SKM-1 (cell line): ENCODE data around the gene GPR22.

Experiments used
- DNase-seq: peaks from one replicate; lab custom pipeline; 2025; ENCODE audit not compliant: unreplicated experiment; lab: John Stamatoyannopoulos, UW

GPR22 gene

GRCh38 chr7:107469929-107470328 lies at the start of gene GPR22:
Gene GPR22 (plus strand): TSS chr7:107470057. CDS start chr7:107474061, 4,004 bp downstream.
- no peak for DNase-seq

DNA sequence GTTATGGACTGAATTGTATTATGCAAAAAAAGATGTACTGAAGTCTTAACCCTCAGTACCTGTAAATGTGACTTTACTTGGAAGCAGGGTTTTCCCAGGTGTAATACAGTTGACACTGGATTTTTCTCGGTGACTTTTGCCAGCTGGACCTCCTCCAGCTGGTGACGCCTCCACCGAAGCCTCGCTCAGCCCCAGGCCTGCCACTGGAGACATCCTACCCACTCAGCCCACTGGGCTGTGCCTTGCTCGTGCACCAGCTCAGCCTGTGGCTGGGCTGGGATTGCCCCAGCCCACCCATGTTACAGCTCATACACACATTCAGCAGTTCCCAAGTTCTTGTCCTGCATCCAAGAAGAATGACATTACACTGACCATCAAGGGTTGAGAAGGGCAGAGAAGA lies 42.4 kb upstream of the GPR22 start:
- DNase-seq, result no peak

DNA sequence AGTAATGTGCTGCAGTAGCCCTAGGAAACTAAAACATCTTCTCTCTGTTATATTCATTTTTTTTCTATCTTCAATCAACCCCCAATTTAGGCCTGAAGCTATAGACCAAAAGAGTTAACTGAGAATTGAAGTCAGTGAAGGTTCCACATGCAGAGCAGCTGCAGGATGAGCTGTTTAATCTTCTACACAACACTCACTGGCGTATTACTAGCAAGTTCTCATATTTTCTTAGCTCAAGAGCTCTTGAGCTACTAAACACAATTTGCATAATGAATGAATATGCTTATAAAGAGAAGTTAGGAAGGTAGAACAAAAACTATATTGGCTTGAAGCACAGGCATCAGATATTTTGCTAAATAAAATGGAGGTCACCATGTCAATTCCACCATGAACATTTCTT lies 41.2 kb upstream of the GPR22 start:
- no peak for DNase-seq

GRCh38 chr7:107430057-107430456 lies 39.8 kb upstream of the GPR22 start:
- no peak for DNase-seq

DNA sequence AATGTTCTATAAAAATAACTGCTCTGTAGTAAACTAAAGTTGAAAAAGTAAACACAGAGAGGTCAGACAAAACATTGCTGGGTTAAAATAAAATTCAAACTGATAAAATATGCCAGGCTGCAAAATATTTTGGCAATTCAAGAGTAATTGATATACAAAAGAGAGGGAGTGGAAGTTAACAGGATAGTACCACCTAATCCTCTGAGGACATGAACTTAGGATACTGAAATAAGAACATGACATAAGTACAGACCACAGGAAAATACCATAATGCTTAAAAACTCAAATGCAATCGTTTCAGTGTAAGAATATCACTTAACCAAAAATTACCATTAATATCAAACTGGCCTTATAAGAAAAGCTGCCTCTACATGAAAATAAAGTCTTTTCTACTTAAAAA lies 37.6 kb upstream of the GPR22 start:
- no peak for DNase-seq

DNA sequence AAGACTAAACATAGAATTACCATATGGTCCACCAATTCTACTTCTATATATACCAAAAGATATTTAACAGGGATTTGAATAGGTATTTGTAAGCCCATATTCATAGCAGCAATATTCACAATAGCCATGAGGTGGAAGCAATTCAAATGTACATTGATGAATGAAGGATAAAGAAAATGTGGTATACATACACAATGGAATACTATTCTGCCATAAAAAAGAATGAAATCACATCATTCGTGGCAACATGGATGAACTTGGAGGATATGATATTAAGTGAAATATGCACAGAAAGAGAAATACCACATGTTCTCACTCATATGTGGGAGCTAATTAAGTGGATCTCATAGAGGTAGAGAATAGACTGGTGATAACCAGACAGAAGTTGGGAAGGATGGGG lies 34.1 kb upstream of the GPR22 start:
- no peak for DNase-seq

- no peak for DNase-seq
These were observed 30.8 kb upstream of the GPR22 start for GRCh38 chr7:107439025-107439424.

GRCh38 chr7:107441581-107442422 lies 28.1 kb upstream of the GPR22 start:
- no peak for DNase-seq

GRCh38 chr7:107442678-107443077 lies 27.2 kb upstream of the GPR22 start:
- no peak for DNase-seq

- no peak for DNase-seq
These were observed 23.3 kb upstream of the GPR22 start for GRCh38 chr7:107446531-107446930.

DNA sequence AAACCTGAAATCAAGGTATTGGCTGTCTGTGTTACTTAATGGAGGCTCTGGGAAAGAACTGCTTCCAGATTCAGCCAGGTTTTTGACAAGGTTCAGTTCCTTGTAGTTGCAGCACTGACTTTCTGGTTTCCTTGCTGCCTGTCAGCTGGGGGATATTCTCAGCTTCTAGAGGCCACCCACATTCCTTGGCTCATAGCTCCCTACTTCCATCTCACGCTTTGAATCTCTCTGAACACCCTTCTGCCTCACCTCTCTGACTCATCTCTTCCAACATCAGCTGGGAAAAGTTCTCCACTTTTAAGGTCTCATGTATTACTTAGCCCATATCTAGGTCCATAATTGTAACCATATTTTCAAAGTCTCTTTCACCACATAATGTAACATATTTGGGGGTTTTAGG lies 22.9 kb upstream of the GPR22 start:
- DNase-seq, result no peak

DNA sequence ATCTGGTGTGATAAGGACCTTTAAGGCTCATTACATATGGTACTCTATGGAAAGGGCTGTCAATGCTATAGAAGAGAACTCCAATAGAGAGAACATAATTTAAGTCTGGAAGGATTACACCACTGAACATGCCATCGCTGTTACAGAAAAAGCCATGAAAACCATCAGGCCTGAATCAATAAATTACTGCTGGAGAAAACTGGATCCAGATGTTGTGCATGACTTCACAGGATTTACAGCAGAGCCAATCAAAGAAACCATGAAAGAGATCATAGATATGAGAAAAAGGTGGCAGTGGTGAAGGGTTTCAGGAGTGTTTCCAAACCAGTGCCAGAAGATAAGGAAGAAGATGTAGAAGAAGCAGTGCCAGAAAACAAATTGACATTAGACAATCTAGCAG lies 18.9 kb upstream of the GPR22 start:
- no peak for DNase-seq

DNA sequence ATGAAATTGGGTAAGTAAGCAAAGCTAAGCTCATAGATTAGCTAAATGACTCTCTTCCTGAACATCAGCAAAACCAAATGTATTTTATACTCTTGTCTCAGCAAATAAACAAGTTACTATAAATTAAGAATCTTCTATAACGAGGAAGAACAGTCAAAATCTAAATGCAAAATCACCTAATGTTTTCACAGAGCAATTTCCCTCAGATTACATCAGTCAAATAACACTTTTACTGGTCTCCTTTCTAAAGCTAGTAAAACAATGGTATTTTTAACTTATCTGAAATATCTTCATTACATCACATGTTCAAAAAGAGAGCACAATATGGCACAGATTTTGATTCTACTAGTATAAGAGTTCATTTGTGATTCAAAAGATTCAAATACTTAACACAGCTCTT lies 16.5 kb upstream of the GPR22 start:
- no peak for DNase-seq

GRCh38 chr7:107461938-107462533 lies 7.8 kb upstream of the GPR22 start:
- DNase-seq, result no peak

DNA sequence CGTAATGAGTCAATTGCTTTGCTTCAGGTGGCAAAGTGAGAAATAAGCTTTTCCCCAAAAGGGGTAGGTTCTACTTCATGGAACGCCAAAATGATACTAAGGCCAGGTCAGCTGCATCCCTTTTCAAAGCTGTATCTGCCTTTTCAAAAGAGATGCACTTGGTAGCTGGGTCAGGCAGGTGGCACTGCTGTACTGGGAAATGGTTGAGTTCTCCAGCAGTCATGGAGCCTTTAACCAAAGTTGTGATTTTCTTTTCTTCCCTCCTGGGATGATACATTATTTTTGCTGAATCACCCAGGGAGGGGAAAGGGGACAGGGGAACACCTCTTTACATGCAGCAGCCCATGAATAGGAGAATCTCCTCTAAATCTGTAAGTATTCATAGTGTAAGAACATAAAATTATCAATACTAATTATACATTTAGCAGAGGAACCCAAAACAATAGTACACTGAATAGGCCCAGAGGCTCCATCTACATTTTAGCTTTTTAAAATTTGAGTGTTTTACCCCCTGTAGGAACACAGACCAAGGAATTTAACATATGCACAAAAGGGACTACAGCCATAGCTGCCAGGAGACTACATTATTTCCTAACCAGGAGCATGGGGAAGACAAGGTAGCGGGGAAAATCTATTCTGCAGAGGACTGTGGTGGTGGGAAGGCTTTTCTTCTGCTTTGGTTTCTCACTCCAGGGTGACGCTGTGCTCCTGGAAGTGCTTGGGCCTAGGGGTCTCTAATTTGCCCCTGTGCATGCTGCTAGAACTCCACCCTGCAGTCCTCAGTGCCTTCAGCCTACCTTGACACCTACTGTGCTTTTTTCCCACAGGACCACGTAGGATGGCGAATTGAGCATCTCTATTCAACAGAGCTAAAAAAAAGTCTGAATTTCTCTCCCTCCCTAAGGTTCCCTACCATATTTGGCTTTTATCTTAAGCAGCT lies 6.4 kb upstream of the GPR22 start:
- DNase-seq, result peak; percentile 29

DNA sequence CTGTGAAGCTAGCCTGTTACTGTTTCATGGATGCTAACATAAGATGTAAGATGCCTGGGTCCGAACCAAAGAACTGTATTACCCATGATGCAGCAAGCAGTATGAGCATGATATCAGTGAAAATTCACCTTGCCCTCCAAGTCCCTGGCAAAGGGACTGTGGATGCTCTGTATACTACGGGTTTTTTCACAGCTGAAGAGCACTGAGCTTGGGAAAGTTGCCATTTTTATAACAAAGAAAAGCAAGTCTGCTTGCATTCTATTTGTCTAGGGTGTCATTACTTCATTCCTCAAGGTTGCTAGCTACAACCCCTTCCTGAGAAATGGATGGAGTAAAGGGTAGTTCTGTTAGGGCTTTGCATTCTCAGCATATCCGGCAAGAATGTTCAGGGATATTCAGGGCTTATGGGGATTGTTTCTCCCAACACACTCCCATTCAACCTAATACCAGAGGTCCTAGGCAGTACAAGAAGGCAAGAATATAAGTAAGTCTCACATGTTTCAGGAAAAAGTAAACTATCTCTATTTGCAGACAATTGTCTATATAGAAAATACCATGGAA lies 5.1 kb upstream of the GPR22 start:
- no peak for DNase-seq

- no peak for DNase-seq
These were observed 1.9 kb upstream of the GPR22 start for GRCh38 chr7:107467972-107468371.

- DNase-seq, result no peak
These were observed 1.0 kb upstream of the GPR22 start for GRCh38 chr7:107468824-107469223.

- DNase-seq, result no peak
These were observed 1.6 kb downstream of the GPR22 start for GRCh38 chr7:107471292-107472070.

DNA sequence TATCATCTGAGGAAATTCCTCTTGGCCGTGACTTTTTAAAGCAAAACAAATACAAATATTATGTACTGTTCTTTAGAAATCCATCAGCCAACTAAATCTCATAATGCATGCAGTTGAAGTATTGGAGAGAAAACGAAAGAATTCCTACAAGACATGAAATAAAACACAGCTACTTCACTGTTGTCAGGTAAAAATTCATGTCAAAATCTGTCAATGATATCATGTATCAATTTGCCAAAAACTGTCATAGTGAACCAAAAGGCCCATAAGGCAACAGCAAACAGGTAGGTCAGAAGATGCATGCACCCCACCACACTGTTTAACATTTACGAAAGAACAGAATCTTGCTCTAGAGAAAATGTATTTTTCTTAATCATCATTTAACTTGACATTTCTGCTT lies 2.3 kb downstream of the GPR22 start:
- no peak for DNase-seq
